CD14-positive monocyte (primary cell): Measurements from ENCODE around the gene PVALEF. TPM values are rescaled to one million over a fixed set of nuclear protein-coding genes. Genes with fewer than 3 reads are reported as not detected.

Experiments
- DNase-seq, 3 donors: peaks; one replicate each; pipeline ENCODE4 v3.0.0-alpha.2; 2011 to 2022
- H2AFZ ChIP-seq: 2 replicates; pipeline ENCODE4 v1.6.0; 2012; ENCODE audit warnings: mild to moderate bottlenecking, low read depth, low read length, inconsistent platforms; ENCODE audit not compliant: insufficient read depth, poor library complexity, severe bottlenecking
- H3K27ac ChIP-seq, 2 donors: 1 replicate in 1 of 2; 2 replicates in 1 of 2; pipeline ENCODE4 v1.5.1; 2012 to 2013; ENCODE audit warnings: low read length in 2 of 2, control low read depth in 1 of 2, inconsistent platforms in 1 of 2, low read depth in 1 of 2, mild to moderate bottlenecking in 1 of 2
- H3K27me3 ChIP-seq, 2 donors: one replicate each; pipeline versions ENCODE4 v1.6.0 to v1.6.1; 2011 to 2013; ENCODE audit warnings: low read length in 2 of 2; ENCODE audit not compliant: control insufficient read depth in 2 of 2, insufficient read depth in 2 of 2
- H3K36me3 ChIP-seq, 2 donors: replicated peaks in 1 of 2; 1 replicate in 1 of 2; 2 replicates in 1 of 2; pipeline versions ENCODE4 v1.5.1 to v1.6.1; 2012 to 2013; ENCODE audit warnings: low read length in 2 of 2, control low read depth in 1 of 2, inconsistent platforms in 1 of 2, mild to moderate bottlenecking in 1 of 2; ENCODE audit not compliant: insufficient read depth in 2 of 2, control insufficient read depth in 1 of 2
- H3K4me1 ChIP-seq, 2 donors: 1 replicate in 1 of 2; 2 replicates in 1 of 2; pipeline versions ENCODE4 v1.5.1 to v1.6.1; 2012 to 2013; ENCODE audit warnings: low read length in 2 of 2, control low read depth in 1 of 2, inconsistent platforms in 1 of 2, mild to moderate bottlenecking in 1 of 2, moderate library complexity in 1 of 2; ENCODE audit not compliant: insufficient read depth in 2 of 2, control insufficient read depth in 1 of 2
- H3K4me2 ChIP-seq: replicated peaks from 2 replicates; pipeline ENCODE3; 2012; ENCODE audit warnings: low read length, moderate library complexity, mild to moderate bottlenecking; ENCODE audit not compliant: poor library complexity, severe bottlenecking; ENCODE audit errors: extremely low read depth
- H3K4me3 ChIP-seq, 3 experiments: fragments of 200-600 bp in 1 of 3; sonication (generic) in 1 of 3; replicated peaks in 1 of 3; 1 replicate in 2 of 3; 2 replicates in 1 of 3; pipeline ENCODE4 v1.5.1; 2011 to 2013; ENCODE audit warnings: low read length in 3 of 3, mild to moderate bottlenecking in 3 of 3, control low read depth in 2 of 3, low read depth in 2 of 3, inconsistent platforms in 1 of 3, moderate library complexity in 1 of 3
- H3K79me2 ChIP-seq: 2 replicates; pipeline ENCODE4 v1.6.0; 2012; ENCODE audit warnings: mild to moderate bottlenecking, control low read depth, inconsistent platforms, low read length, moderate library complexity; ENCODE audit not compliant: insufficient read depth
- H3K9ac ChIP-seq: 2 replicates; pipeline ENCODE4 v1.6.0; 2017; ENCODE audit warnings: low read length, mild to moderate bottlenecking; ENCODE audit not compliant: insufficient read depth, poor library complexity, severe bottlenecking
- H3K9me3 ChIP-seq, 2 donors: replicated peaks in 1 of 2; 1 replicate in 1 of 2; 2 replicates in 1 of 2; pipeline versions ENCODE4 v1.5.1 to v1.6.1; 2012 to 2013; ENCODE audit warnings: low read length in 2 of 2, control low read depth in 1 of 2; ENCODE audit not compliant: control insufficient read depth in 1 of 2, insufficient read depth in 1 of 2
- H4K20me1 ChIP-seq: 2 replicates; pipeline ENCODE4 v1.6.0; 2012; ENCODE audit warnings: mild to moderate bottlenecking, low read length, control low read depth, moderate library complexity; ENCODE audit not compliant: insufficient read depth
- H3K27ac Mint-ChIP-seq, 7 donors: one replicate each; pipeline ENCODE4 v1.8.0; 2020; ENCODE audit warnings: mild to moderate bottlenecking in 7 of 7, mixed read lengths in 7 of 7, moderate library complexity in 6 of 7, inconsistent platforms in 2 of 7
- H3K27me3 Mint-ChIP-seq, 3 donors: one replicate each; pipeline ENCODE4 v1.8.0; 2021 to 2022; ENCODE audit warnings: low read depth in 3 of 3, mild to moderate bottlenecking in 3 of 3, mixed read lengths in 3 of 3, moderate library complexity in 3 of 3, inconsistent platforms in 1 of 3
- H3K36me3 Mint-ChIP-seq, 2 donors: one replicate each; pipeline ENCODE4 v1.8.0; 2020; ENCODE audit warnings: mixed read lengths in 2 of 2, inconsistent platforms in 1 of 2, mild to moderate bottlenecking in 1 of 2
- H3K4me1 Mint-ChIP-seq: one replicate; pipeline ENCODE4 v1.8.0; 2020; ENCODE audit warnings: mild to moderate bottlenecking, mixed read lengths
- H3K4me3 Mint-ChIP-seq, 2 donors: one replicate each; pipeline ENCODE4 v1.8.0; 2020; ENCODE audit warnings: mild to moderate bottlenecking in 2 of 2, mixed read lengths in 2 of 2, moderate library complexity in 1 of 2
- H3K9me3 Mint-ChIP-seq, 7 donors: one replicate each; pipeline ENCODE4 v1.8.0; 2020 to 2022; ENCODE audit warnings: mixed read lengths in 7 of 7, mild to moderate bottlenecking in 6 of 7, moderate library complexity in 6 of 7, inconsistent platforms in 2 of 7
- CTCF ChIP-seq: fragments of 200-600 bp; IDR thresholded peaks from one replicate; pipeline ENCODE4 v1.8.0; 2022; ENCODE audit warnings: antibody characterized with exemption, mild to moderate bottlenecking
- WGBS: methylation state at CpG from one replicate; pipeline ENCODE4 v1.1.5; 2013; ENCODE audit warnings: missing lambda C conversion rate; ENCODE audit not compliant: insufficient coverage; 5-methylcytosine and 5-hydroxymethylcytosine counted together
- intact Hi-C, 2 donors: fragments of 100-400 bp; cut with micrococcal nuclease; formaldehyde crosslinking; loops; one replicate each; pipeline versions ENCODE4 v1.15.0 to v1.15.1; 2023
- polyA plus RNA-seq, 3 donors: library from polyadenylated mRNA; depleted of rRNA in 1 of 3; unstranded in 2 of 3; stranded (reverse) in 1 of 3; fragments of 300-500 nt in 2 of 3; fragments of >200 nt in 1 of 3; fragmentation: Illumina TruSeq in 2 of 3; gene quantifications; 1 replicate in 2 of 3; 2 replicates in 1 of 3; pipeline ENCODE4 v1.2.3, GENCODE V29; 2012 to 2021

PVALEF gene
- polyA plus RNA-seq, 3 donors = not detected

GRCh38 chr17:81160306-81160705 lies 5.0 kb upstream of the PVALEF start:
- intact Hi-C loops = no loop called here
- peak; percentile 73 to 82 (median 77) for DNase-seq

DNA sequence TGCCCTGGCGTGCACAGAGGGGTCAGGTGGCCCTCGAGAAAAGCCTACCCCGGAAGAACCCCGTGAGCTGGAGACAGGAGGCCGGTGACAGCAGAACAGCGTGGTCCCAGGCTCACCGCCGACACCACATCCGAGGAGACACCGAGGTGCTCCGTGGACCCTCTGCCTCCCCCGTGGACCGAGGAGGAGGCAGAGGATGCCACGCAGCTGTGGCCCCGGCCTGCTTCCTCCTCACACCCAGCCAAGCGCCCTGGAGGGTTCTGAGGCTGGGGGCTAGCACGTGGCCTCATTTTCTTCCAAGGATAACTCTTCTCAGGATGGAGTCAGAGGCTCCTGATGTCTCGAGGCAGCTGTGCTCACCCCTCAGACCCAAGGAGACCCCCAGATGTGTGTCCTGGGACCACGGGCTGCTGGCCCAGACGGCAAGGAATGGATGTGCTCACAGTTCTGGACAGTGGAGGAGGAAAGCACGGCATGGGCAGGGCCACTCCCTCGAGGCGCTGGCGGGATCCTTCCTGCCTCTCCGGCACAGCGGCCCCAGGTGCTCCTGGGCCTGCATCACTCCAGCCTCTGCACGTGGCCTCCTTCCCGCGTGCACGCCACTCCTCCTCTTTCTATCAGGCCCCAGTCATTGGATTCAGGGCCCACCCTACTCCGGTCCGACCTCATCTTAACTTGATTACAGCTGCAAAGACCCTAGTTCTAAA lies 4.4 kb upstream of the PVALEF start:
- Histone ChIP-seq H3K4me1 (peaks cover 29 to 41% of the 10 kb centered on the region in 2 donors), H3K9me3 (no peaks in the 10 kb centered on the region), H4K20me1 (no peaks in the 10 kb centered on the region), H3K36me3 (no peaks in the 10 kb centered on the region), H2AFZ (peak overlapping the region; percentile 63), H3K4me3 (peak overlapping the region in 2 of 3 experiments; percentile 64 to 82), H3K79me2 (peaks cover 36% of the 10 kb centered on the region), H3K27ac (peak overlapping the region in 1 of 2 donors; percentile 97), H3K4me2 (peak overlapping the region; percentile 80), H3K27me3 (peaks cover 0 to 15% of the 10 kb centered on the region in 2 donors), H3K9ac (peak overlapping the region; percentile 95)
- Mint-ChIP-seq H3K27ac (peak overlapping the region in 6 of 7 donors; percentile 15 to 81 (median 48)), H3K4me3 (peak overlapping the region; percentile 56 to 82), H3K36me3 (peaks cover 0 to 9% of the 10 kb centered on the region in 2 donors), H3K9me3 (no peaks in the 10 kb centered on the region), H3K27me3 (peaks cover 11 to 28% (median 14%) of the 10 kb centered on the region in 3 donors), H3K4me1 (peaks cover 19% of the 10 kb centered on the region)
- intact Hi-C loops = no loop called here
- no peak for DNase-seq
- 48% methylated on average over 19 of the region's 32 CpGs for WGBS
- no peak for TF ChIP-seq CTCF

More at GRCh38 chr17:81160306-81160705, 5.0 kb upstream of the PVALEF start:
- Mint-ChIP-seq H3K27me3 (peaks cover 10 to 23% (median 10%) of the 10 kb centered on the region in 3 donors), H3K36me3 (peaks cover 0 to 9% of the 10 kb centered on the region in 2 donors), H3K4me1 (peaks cover 19% of the 10 kb centered on the region), H3K9me3 (peaks cover 0 to 5% (median 2%) of the 10 kb centered on the region in 7 donors), H3K27ac (peak overlapping the region; percentile 14 to 81 (median 43)), H3K4me3 (peak overlapping the region; percentile 66 to 82)
- H3K4me2 ChIP-seq = peak overlapping the region; percentile 80
- H4K20me1 ChIP-seq = no peaks in the 10 kb centered on the region
- H3K27ac ChIP-seq = peak overlapping the region; percentile 58 to 97
- under 1% methylated on average over 27 of the region's 28 CpGs for WGBS
- peak overlapping the region; percentile 95 for H3K9ac ChIP-seq
- no peak for TF ChIP-seq CTCF
- peaks cover 25 to 35% of the 10 kb centered on the region in 2 donors for H3K4me1 ChIP-seq
- peaks cover 36% of the 10 kb centered on the region for H3K79me2 ChIP-seq
- H3K36me3 ChIP-seq = no peaks in the 10 kb centered on the region
- H2AFZ ChIP-seq = peak overlapping the region; percentile 63
- peaks cover 0 to under 1% of the 10 kb centered on the region in 2 donors for H3K9me3 ChIP-seq
- H3K4me3 ChIP-seq = peak overlapping the region; percentile 53 to 82 (median 64)
- H3K27me3 ChIP-seq = peaks cover 0 to 10% of the 10 kb centered on the region in 2 donors
